Ovary (tissue), 10 donors: ENCODE results near the gene PROSER3. TPM values are rescaled to one million over a fixed set of nuclear protein-coding genes. Genes with fewer than 3 reads are reported as not detected.

Source experiments
- DNase-seq, 5 donors: peaks; one replicate each; pipeline ENCODE4 v3.0.0-alpha.2; 2019 to 2020
- H3K27ac ChIP-seq, 2 donors: fragments of 200-600 bp; one replicate each; pipeline versions ENCODE4 v1.5.1 to v1.8.0; 2019 to 2022
- H3K27me3 ChIP-seq: fragments of 200-600 bp; one replicate; pipeline ENCODE4 v1.8.0; 2022
- H3K36me3 ChIP-seq: fragments of 200-600 bp; sonication (generic); one replicate; pipeline ENCODE4 v1.5.1; 2019
- H3K4me1 ChIP-seq: one replicate; pipeline ENCODE4 v1.8.1; 2013; ENCODE audit warnings: mild to moderate bottlenecking, moderate library complexity; ENCODE audit not compliant: insufficient read depth
- H3K4me3 ChIP-seq: fragments of 200-600 bp; sonication (generic); one replicate; pipeline ENCODE4 v1.5.1; 2017
- H3K9me3 ChIP-seq, 2 donors: fragments of 200-600 bp in 1 of 2; sonication (generic) in 1 of 2; one replicate each; pipeline versions ENCODE4 v1.5.1 to v1.8.1; 2013 to 2019; ENCODE audit warnings: mild to moderate bottlenecking in 1 of 2, moderate library complexity in 1 of 2
- EP300 ChIP-seq: sonication (generic); formaldehyde crosslinking; IDR thresholded peaks from one replicate; pipeline ENCODE4 v1.6.1; 2017; ENCODE audit warnings: antibody characterized with exemption
- POLR2A ChIP-seq: fragments of 450-650 bp; IDR thresholded peaks from one replicate; pipeline ENCODE4 v1.6.1; 2017; ENCODE audit warnings: antibody characterized with exemption, mild to moderate bottlenecking, moderate library complexity
- WGBS, 3 donors: extraction: QIAGEN DNeasy Blood & Tissue Kit in 1 of 3; methylation state at CpG; one replicate each; pipeline versions ENCODE4 v1.1.5 to v1.1.7; 2013 to 2017; 5-methylcytosine and 5-hydroxymethylcytosine counted together
- intact Hi-C, 4 donors: fragments of 100-400 bp; cut with DNase I; formaldehyde crosslinking; loops; one replicate each; pipeline versions ENCODE4 v1.11.0 to v1.15.1; 2022 to 2023
- long read RNA-seq, 3 donors: library from polyadenylated mRNA in 2 of 3; unstranded in 2 of 3; transcript quantifications; one replicate each; pipeline ENCODE4 v2.0.0 and lab custom pipeline, GENCODE V29; 2021 to 2026
- polyA plus RNA-seq, 2 donors: library from polyadenylated mRNA; stranded (reverse); fragments of 200-250 nt in 1 of 2; fragments of 350-450 nt in 1 of 2; fragmentation: Illumina TruSeq in 1 of 2; extraction: RNeasy Lipid Tissue Mini Kit (QIAGEN cat#74804) in 1 of 2; gene quantifications; one replicate each; pipeline ENCODE4 v1.2.3, GENCODE V29; 2013 to 2014
- total RNA-seq, 7 donors: library from RNA; depleted of rRNA in 2 of 7; stranded (reverse); fragments of >200 nt in 2 of 7; fragmentation: NEBNext Ultra II Directional in 3 of 7; extraction: Animal tissue kit (Norgen Biotek cat#: 25700) in 3 of 7; gene quantifications; one replicate each; pipeline versions ENCODE4 v1.1.0 to v1.2.4, GENCODE V29; 2016 to 2023
- TF ChIP-seq, protein P1 (sequence below), 3 donors: fragments of 450-650 bp in 2 of 3; fragments of 200-600 bp in 1 of 3; IDR thresholded peaks; one replicate each; pipeline versions ENCODE4 v1.5.1 to v1.8.0; 2016 to 2022; ENCODE audit warnings: antibody characterized with exemption in 3 of 3, mild to moderate bottlenecking in 1 of 3
- donor health status: DM: no; HTN: no; CAD: no; lungs with moderate emphysema.
- donor health status: DM: no; HTN: no; CAD: no.
- donor health status: Bipolar disorder and iron deficiency.
- donor health status: DM: yes; HTN: yes; CAD: no.
- donor health status: DM: no; HTN: no; CAD: no.
- donor health status: DM: yes; HTN: yes; CAD: no.

PROSER3 gene
- total RNA-seq: 10 to 100 TPM in 5 of 7 donors, 1 to 10 TPM in 2; 3.3 to 59.0 (median 32.0) TPM
- polyA plus RNA-seq: 10 to 100 TPM; 12.6 to 12.9 TPM
- long read RNA-seq, donor 1, transcript PROSER3-213 (4 exons, 612 nt): major isoform, 5 of 24 reads
- long read RNA-seq, donor 1, partial matches to known transcripts: 14 of 24 reads
- long read RNA-seq, donor 1, other reads (novel, unspliced or antisense): 4 of 24 reads
- long read RNA-seq, donor 2, partial matches to known transcripts: 0 of 2 reads
- long read RNA-seq, donor 2, other reads (novel, unspliced or antisense): 0 of 2 reads
- long read RNA-seq, donor 3, partial matches to known transcripts: 0 of 3 reads
- long read RNA-seq, donor 3, other reads (novel, unspliced or antisense): 3 of 3 reads

DNA sequence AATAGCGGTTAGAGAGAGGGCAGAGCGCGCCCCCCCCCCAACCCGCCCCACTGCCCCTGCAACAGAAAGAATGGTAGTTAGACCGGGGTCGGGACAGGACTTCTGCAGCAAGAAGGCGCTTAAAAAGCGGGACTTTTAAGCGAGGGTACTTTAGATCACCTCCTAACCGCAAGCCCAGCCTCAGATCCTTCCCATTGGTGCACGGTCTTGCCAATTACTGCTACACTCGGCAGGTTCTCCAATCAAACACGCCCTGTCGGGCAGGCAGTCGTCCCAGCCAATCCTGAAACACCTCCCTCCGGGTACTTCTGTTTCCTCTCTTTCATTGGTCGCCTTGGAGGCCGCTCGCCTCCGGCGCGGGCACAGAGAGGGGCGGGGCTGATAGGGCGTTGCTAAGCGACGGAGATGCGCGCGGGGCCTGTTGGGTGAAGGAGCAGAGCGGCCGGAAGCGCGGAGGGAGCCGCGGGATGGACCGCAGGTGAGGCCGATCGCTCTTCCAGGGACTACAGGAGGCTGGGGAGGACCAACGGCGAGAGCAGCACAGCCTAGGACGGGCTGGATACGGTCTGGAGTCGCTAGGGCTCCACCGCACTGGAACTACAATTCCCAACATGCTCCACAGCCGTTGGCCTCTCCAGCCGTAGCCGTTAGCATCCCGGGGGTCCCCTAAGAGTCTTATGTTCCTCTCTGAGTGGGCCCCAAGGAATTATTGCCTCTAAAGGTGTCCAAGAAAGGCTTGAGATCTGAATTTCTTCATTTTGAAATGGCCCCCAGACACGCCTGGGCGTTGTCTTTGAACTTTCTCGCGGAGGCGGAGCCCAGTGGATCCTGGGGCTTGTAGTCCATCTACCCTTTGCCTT is at the start of gene PROSER3:
PROSER3 (plus strand) TSS at position 428 of the 860 bp plus-strand sequence; CDS start at position 468, 40 bp downstream.
- WGBS, 3 donors: 0 to 1% (median 0%) methylated on average over 40 to 53 of the region's 53 CpGs
- peak within 1 kb of the TSS; percentile 91 for H3K4me3 ChIP-seq
- no peaks in the 10 kb centered on the region for H3K27me3 ChIP-seq
- no peaks in the 10 kb centered on the region for H3K9me3 ChIP-seq
- H3K27ac ChIP-seq: peak within 1 kb of the TSS; percentile 93 to 97
- intact Hi-C loops: loop anchor here in 1 of 4 donors (2.0 kb wide), 1 partner anchor 41 kb away; no protein-coding TSS in a partner anchor
- peaks cover 12% of the 10 kb centered on the region for H3K4me1 ChIP-seq
- DNase-seq: peak; percentile 97 to 99 (median 98)
- TF ChIP-seq, protein P1, sequence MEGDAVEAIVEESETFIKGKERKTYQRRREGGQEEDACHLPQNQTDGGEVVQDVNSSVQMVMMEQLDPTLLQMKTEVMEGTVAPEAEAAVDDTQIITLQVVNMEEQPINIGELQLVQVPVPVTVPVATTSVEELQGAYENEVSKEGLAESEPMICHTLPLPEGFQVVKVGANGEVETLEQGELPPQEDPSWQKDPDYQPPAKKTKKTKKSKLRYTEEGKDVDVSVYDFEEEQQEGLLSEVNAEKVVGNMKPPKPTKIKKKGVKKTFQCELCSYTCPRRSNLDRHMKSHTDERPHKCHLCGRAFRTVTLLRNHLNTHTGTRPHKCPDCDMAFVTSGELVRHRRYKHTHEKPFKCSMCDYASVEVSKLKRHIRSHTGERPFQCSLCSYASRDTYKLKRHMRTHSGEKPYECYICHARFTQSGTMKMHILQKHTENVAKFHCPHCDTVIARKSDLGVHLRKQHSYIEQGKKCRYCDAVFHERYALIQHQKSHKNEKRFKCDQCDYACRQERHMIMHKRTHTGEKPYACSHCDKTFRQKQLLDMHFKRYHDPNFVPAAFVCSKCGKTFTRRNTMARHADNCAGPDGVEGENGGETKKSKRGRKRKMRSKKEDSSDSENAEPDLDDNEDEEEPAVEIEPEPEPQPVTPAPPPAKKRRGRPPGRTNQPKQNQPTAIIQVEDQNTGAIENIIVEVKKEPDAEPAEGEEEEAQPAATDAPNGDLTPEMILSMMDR (IDR thresholded peaks at IDR 0.05): no peak
- TF ChIP-seq POLR2A: peak; percentile 89
- no peaks in the 10 kb centered on the region for H3K36me3 ChIP-seq

DNA sequence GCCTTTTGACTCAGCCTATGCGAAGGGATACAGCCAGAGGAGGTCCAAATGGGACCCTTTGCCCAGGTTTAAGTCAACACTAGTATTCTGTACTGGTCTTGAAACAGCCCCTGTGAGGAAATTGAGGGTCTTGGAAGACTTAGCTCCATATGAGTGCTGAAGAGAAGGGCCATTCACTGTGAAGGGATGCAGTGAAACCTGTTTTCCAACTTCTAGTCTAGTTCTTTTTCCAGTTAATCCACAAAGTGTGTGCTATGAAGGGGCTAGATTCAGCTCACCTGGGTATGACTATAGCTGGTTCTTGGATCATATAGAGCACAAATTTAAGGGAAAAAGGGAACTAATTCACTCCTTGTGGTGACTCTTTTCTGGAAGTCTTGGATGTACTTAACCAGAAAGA is 49.6 kb upstream of the PROSER3 start:
- Histone ChIP-seq H3K27ac (no peak overlapping the region), H3K4me3 (no peak overlapping the region), H3K36me3 (no peaks in the 10 kb centered on the region), H3K9me3 (no peaks in the 10 kb centered on the region), H3K27me3 (no peaks in the 10 kb centered on the region), H3K4me1 (no peaks in the 10 kb centered on the region)
- intact Hi-C loops: no loop called here
- DNase-seq: no peak
- WGBS, 3 donors: 79 to 90% (median 86%) methylated on average over 1 of the region's 1 CpG
- TF ChIP-seq EP300: no peak
- no peak for TF ChIP-seq POLR2A
- TF ChIP-seq, protein P1 (IDR thresholded peaks at IDR 0.05): no peak

DNA sequence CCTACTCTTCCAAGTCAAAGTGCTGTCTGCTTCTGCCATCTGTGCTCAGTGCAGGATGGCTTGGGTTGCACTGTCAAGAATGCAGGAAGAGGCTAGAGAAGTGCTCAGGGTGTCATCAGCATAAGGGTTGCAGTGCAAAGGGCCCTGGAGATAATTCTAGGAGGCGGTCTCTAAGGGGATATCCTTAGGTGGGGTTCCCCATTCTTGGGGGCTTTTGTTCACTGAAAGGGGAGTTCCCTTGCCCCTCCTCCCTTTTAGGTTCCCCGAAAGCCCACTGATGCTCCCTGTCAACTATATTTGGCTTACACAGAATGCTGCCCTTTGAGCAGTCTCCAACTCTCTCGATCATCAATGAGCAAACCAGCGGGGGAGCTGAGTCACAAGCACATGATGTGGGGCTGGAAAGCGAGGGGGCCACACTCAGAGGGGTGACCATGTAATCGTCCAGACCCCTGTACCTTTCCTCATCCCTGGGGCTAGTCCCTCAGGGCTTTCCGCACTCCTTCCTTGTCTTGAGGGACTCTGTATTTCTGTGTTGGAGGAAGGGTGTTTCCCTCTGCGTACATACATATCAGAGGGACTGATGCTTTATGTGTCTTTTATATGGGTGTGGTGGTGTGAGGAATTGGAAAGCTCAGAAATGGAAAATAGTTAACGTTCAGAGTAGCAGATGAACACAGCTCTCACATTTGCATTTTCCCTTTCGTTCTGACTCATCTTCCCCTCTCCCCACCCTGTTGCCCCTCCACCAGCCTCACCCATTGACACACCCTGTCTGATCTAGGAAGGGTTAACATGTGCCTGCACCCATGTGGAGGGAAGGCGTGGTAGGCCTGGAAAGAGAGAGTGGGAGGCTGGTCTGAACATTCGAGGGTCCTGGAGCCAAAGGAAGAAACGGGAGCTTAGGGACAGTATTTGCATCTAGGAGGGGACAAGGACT is 46.9 kb upstream of the PROSER3 start:
- Histone ChIP-seq H3K4me1 (peaks cover 5% of the 10 kb centered on the region), H3K9me3 (no peaks in the 10 kb centered on the region), H3K27ac (no peak overlapping the region), H3K27me3 (no peaks in the 10 kb centered on the region), H3K36me3 (no peaks in the 10 kb centered on the region), H3K4me3 (no peak overlapping the region)
- intact Hi-C loops: loop anchor here in 1 of 4 donors (10.0 kb wide), 1 partner anchor 104 kb away; the partner anchor contains the start of gene PRODH2
- TF ChIP-seq EP300: no peak
- TF ChIP-seq, protein P1 (IDR thresholded peaks at IDR 0.05): no peak
- TF ChIP-seq POLR2A: no peak
- DNase-seq: no peak
- WGBS, 3 donors: 45 to 61% (median 52%) methylated on average over 13 of the region's 13 CpGs
